GM12865 (cell line): Measurements from ENCODE around the gene SYT15.

Experiments used
- DNase-seq: peaks from one replicate; pipeline ENCODE4 v3.0.0; 2010; ENCODE audit warnings: low read depth
- H3K4me3 ChIP-seq: 2 replicates; pipeline ENCODE4 v1.5.1; 2011; ENCODE audit warnings: mild to moderate bottlenecking, low read depth, low read length, control low read depth
- CTCF ChIP-seq: IDR thresholded peaks from 2 replicates; pipeline ENCODE4 v1.5.1; 2011; ENCODE audit warnings: low read length, control low read depth, low read depth, inconsistent platforms; ENCODE audit not compliant: insufficient read depth; ENCODE audit errors: missing control alignments

SYT15 gene

DNA sequence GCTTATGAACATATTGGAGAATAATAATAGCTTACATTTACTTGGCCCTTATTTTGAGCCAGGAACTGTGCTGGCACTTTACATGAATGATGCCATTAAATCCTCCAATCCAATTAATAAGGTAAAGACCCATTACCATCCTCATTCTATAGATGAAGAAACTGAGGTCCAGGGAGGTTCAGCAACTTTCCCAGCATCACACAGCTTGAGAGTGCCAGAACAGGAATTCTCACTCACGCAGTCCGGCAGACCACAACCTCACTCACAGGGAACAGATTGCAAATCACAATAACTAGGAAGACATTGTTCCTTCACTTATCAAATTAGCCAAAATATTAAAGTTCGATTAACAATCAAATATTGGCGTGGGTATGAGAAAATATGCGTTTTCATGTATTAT is 40.8 kb upstream of the SYT15 start:
- no peak for TF ChIP-seq CTCF
- DNase-seq: no peak

GRCh38 chr10:46538717-46539426 is 40.1 kb upstream of the SYT15 start:
- no peak for DNase-seq
- H3K4me3 ChIP-seq: no peak overlapping the region
- TF ChIP-seq CTCF: no peak

More for the DNA sequence above, 40.8 kb upstream of the SYT15 start:
- H3K4me3 ChIP-seq: no peak overlapping the region

DNA sequence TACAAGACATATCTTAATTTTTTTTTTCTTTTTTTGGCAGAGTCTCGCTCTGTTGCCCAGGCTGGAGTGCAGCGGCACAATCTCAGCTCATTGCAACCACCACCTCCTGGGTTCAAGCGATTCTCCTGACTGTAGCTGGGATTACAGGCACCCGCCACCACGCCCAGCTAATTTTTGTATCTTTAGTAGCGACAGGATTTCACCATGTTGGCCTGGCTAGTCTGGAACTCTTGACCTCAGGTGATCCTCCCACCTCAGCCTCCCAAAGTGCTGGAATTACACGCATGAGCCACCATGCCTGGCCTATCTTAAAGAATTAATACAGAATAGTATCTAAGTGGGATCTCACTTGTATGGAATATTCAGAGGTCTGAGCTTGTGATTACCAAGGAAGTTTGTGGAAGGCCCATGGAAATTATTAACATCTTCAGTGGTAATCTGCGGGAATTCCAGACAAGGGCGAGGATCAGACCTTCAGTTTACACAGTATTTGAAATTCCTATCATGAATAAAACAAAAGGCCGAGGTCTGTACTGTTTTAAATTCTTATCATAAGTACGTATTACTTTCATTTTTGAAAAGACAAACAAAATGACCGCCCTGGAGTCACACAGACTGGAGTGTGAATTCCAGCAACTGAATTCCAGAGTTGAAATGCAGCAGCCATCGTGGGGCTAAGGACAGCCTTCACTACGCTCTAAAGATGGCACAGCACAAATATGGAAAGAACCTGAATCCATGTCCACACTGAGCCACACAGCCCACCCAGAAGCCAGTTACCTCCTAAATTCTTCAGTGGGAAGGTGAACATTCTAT is 39.1 kb upstream of the SYT15 start:
- no peak for TF ChIP-seq CTCF
- no peak overlapping the region for H3K4me3 ChIP-seq
- no peak for DNase-seq

- TF ChIP-seq CTCF: no peak
- DNase-seq: no peak
- H3K4me3 ChIP-seq: no peak overlapping the region
Observed at GRCh38 chr10:46540412-46541016, 38.4 kb upstream of the SYT15 start.

GRCh38 chr10:46541017-46541661 is 37.8 kb upstream of the SYT15 start:
- no peak overlapping the region for H3K4me3 ChIP-seq
- TF ChIP-seq CTCF: no peak
- DNase-seq: no peak

DNA sequence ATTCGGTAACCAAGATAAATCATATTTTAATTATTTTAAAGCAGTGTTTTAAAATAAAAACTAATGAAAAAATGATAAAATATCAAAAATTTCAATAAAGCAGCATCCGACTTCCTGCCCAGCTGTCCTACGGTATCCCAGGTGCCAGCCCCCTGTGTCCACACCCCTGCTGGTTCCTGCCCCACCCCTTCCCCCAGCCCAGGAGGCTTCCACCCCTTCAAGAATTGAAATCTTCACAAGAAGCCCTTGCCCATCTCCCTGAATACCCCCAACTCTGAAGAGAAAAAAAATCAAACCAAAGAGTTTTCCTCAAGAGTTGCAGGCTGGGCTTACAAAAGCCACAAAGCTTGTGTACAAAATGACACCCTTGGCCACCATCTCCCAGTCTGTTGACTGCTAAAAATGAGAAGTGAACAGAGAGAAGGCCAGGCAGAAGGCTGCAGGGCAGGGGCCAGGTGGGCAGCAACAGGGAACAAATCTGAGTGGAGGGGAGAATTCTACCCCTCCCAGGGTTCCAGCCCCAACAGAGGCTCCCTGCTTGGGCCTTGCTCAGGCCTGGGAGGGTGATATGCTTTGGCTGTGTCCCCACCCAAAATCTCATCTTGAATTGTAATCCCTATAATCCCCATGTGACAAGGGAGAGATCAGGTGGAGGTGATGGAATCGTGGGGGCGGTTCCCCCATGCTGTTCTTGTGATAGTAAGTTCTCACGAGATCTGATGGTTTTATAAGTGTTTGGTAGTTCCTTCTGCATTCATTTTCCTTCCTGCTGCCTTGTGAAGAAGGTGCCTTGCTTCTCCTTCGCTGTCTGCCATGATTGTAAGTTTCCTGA is 37.0 kb upstream of the SYT15 start:
- H3K4me3 ChIP-seq: no peak overlapping the region
- no peak for TF ChIP-seq CTCF
- DNase-seq: no peak
